WTC11 (cell line): ENCODE results near the gene FGFRL1. TPM values are rescaled to one million over a fixed set of nuclear protein-coding genes. Genes with fewer than 3 reads are reported as not detected.

Experiments used
- ATAC-seq: fragments of 200-7000 bp; cut with Tn5 transposase; 2 replicates; pipeline ENCODE4 v1.10.0; 2021; ENCODE audit warnings: mild to moderate bottlenecking, moderate library complexity
- CTCF ChIA-PET: fragments of 300-600 bp; sonication (Branson Sonifier 250); formaldehyde crosslinking; loops from one replicate; lab custom pipeline; 2021; ENCODE audit warnings: antibody characterized with exemption; lab: Charles Lee
- POLR2A ChIA-PET: fragments of 350-600 bp; sonication (Branson Sonifier 250); formaldehyde crosslinking; loops from one replicate; lab custom pipeline; 2021; ENCODE audit warnings: antibody characterized with exemption; lab: Charles Lee
- DNase-seq: peaks from one replicate; pipeline ENCODE4 v3.0.0; 2021; ENCODE audit warnings: low spot score
- H3K27ac Mint-ChIP-seq: 2 replicates; pipeline ENCODE4 v1.8.0; 2021; ENCODE audit warnings: mixed read lengths
- H3K27me3 Mint-ChIP-seq: 2 replicates; pipeline ENCODE4 v1.8.0; 2021; ENCODE audit warnings: low read depth, mild to moderate bottlenecking, moderate library complexity, mixed read lengths
- H3K36me3 Mint-ChIP-seq: 2 replicates; pipeline ENCODE4 v1.8.0; 2021; ENCODE audit warnings: mixed read lengths
- H3K4me1 Mint-ChIP-seq: 2 replicates; pipeline ENCODE4 v1.8.0; 2022; ENCODE audit warnings: mixed read lengths
- H3K4me3 Mint-ChIP-seq: 2 replicates; pipeline ENCODE4 v1.8.0; 2021; ENCODE audit warnings: mild to moderate bottlenecking, moderate library complexity, mixed read lengths
- H3K9me3 Mint-ChIP-seq: 2 replicates; pipeline ENCODE4 v1.8.0; 2021; ENCODE audit warnings: mixed read lengths
- CBFB ChIP-seq: sonication (generic); formaldehyde crosslinking; IDR thresholded peaks from 2 replicates; pipeline ENCODE4 v1.8.1; 2022; ENCODE audit warnings: mild to moderate bottlenecking, low read depth, missing genetic modification reagents
- E2F4 ChIP-seq: sonication (generic); formaldehyde crosslinking; IDR thresholded peaks from 2 replicates; pipeline ENCODE4 v1.8.1; 2022; ENCODE audit warnings: low read depth, mild to moderate bottlenecking, moderate library complexity, missing genetic modification reagents, borderline replicate concordance
- E2F5 ChIP-seq: sonication (generic); formaldehyde crosslinking; IDR thresholded peaks from 2 replicates; pipeline ENCODE4 v1.8.1; 2022; ENCODE audit warnings: mild to moderate bottlenecking, moderate library complexity, missing genetic modification reagents
- ESRRA ChIP-seq: sonication (generic); formaldehyde crosslinking; IDR thresholded peaks from 2 replicates; pipeline ENCODE4 v1.8.1; 2022; ENCODE audit warnings: mild to moderate bottlenecking, missing genetic modification reagents, borderline replicate concordance
- ETV6 ChIP-seq: sonication (generic); formaldehyde crosslinking; IDR thresholded peaks from 2 replicates; pipeline ENCODE4 v1.8.1; 2022; ENCODE audit warnings: mild to moderate bottlenecking, missing genetic modification reagents
- FOXP1 ChIP-seq: sonication (generic); formaldehyde crosslinking; IDR thresholded peaks from 2 replicates; pipeline ENCODE4 v1.8.0; 2022; ENCODE audit warnings: missing genetic modification reagents, mild to moderate bottlenecking, moderate library complexity, borderline replicate concordance
- MAX ChIP-seq: sonication (generic); formaldehyde crosslinking; IDR thresholded peaks from 2 replicates; pipeline ENCODE4 v1.8.0; 2022; ENCODE audit warnings: mild to moderate bottlenecking, missing genetic modification reagents
- MYBL2 ChIP-seq: sonication (generic); formaldehyde crosslinking; IDR thresholded peaks from 2 replicates; pipeline ENCODE4 v1.8.1; 2023; ENCODE audit warnings: mild to moderate bottlenecking, moderate library complexity, missing genetic modification reagents
- NR1H2 ChIP-seq: sonication (generic); formaldehyde crosslinking; IDR thresholded peaks from 2 replicates; pipeline ENCODE4 v1.9.0; 2021; ENCODE audit warnings: mild to moderate bottlenecking, moderate library complexity, missing genetic modification reagents
- NR2C2 ChIP-seq: sonication (generic); formaldehyde crosslinking; IDR thresholded peaks from 2 replicates; pipeline ENCODE4 v1.8.0; 2022; ENCODE audit warnings: mild to moderate bottlenecking, missing genetic modification reagents
- NR3C1 ChIP-seq: sonication (generic); formaldehyde crosslinking; conservative IDR thresholded peaks from 2 replicates; pipeline ENCODE4 v1.8.1; 2023; ENCODE audit warnings: low read depth, mild to moderate bottlenecking, missing genetic modification reagents
- PRDM15 ChIP-seq: sonication (generic); formaldehyde crosslinking; IDR thresholded peaks from 2 replicates; pipeline ENCODE4 v1.8.0; 2022; ENCODE audit warnings: missing genetic modification reagents
- PRRX2 ChIP-seq: fragments of 250-450 bp; sonication (Bioruptor Pico); IDR thresholded peaks from 2 replicates; pipeline ENCODE4 v1.8.0; 2021; ENCODE audit warnings: mild to moderate bottlenecking
- SMAD3 ChIP-seq: sonication (generic); formaldehyde crosslinking; IDR thresholded peaks from 2 replicates; pipeline ENCODE4 v1.8.0; 2022; ENCODE audit warnings: missing genetic modification reagents, mild to moderate bottlenecking, borderline replicate concordance
- SMAD4 ChIP-seq: sonication (generic); formaldehyde crosslinking; IDR thresholded peaks from 2 replicates; pipeline ENCODE4 v1.8.0; 2022; ENCODE audit warnings: mild to moderate bottlenecking, missing genetic modification reagents
- TCF7 ChIP-seq: sonication (generic); formaldehyde crosslinking; IDR thresholded peaks from 2 replicates; pipeline ENCODE4 v1.8.0; 2022; ENCODE audit warnings: mild to moderate bottlenecking, low read depth, missing genetic modification reagents, moderate library complexity
- TEAD4 ChIP-seq: sonication (generic); formaldehyde crosslinking; IDR thresholded peaks from 2 replicates; pipeline ENCODE4 v1.8.0; 2022; ENCODE audit warnings: mild to moderate bottlenecking, missing genetic modification reagents
- ZNF423 ChIP-seq: fragments of 250-450 bp; sonication (Bioruptor Pico); IDR thresholded peaks from 2 replicates; pipeline ENCODE4 v2.1.2; 2022; ENCODE audit warnings: mild to moderate bottlenecking, moderate library complexity
- ZNF512 ChIP-seq: sonication (generic); formaldehyde crosslinking; IDR thresholded peaks from 2 replicates; pipeline ENCODE4 v1.8.1; 2022; ENCODE audit warnings: missing genetic modification reagents, borderline replicate concordance
- ZNF532 ChIP-seq: fragments of 250-450 bp; sonication (Bioruptor Pico); IDR thresholded peaks from 2 replicates; pipeline ENCODE4 v1.9.0; 2021; ENCODE audit warnings: mild to moderate bottlenecking, borderline replicate concordance
- total RNA-seq: library from RNA; stranded (reverse); gene quantifications from 3 replicates; pipeline ENCODE4 v1.2.3, GENCODE V29; 2021

Gene FGFRL1
- total RNA-seq, 1 experiment from 2014 or later = 25.9 TPM

- no peak for TF ChIP-seq TEAD4 (CRISPR knock-in tag)
- no peak for TF ChIP-seq ZNF512 (CRISPR knock-in tag)
- TF ChIP-seq NR1H2 (CRISPR knock-in tag) = no peak
- TF ChIP-seq SMAD4 (CRISPR knock-in tag) = no peak
- TF ChIP-seq SMAD3 (CRISPR knock-in tag) = no peak
- TF ChIP-seq ZNF423 (CRISPR knock-in tag) = no peak
- no peak for TF ChIP-seq ZNF532 (CRISPR knock-in tag)
- TF ChIP-seq NR3C1 (CRISPR knock-in tag) = no peak
- TF ChIP-seq ESRRA (CRISPR knock-in tag) = no peak
- no peak for TF ChIP-seq TCF7 (CRISPR knock-in tag)
- TF ChIP-seq PRRX2 = no peak
- TF ChIP-seq PRDM15 (CRISPR knock-in tag) = no peak
- TF ChIP-seq NR2C2 (CRISPR knock-in tag) = no peak
- no peak for TF ChIP-seq CBFB (CRISPR knock-in tag)
- TF ChIP-seq E2F4 (CRISPR knock-in tag) = no peak
- no peak for TF ChIP-seq ETV6
- no peak for TF ChIP-seq FOXP1 (CRISPR knock-in tag)
- TF ChIP-seq MAX (CRISPR knock-in tag) = no peak
- TF ChIP-seq MYBL2 (CRISPR knock-in tag) = no peak
- no peak for TF ChIP-seq E2F5 (CRISPR knock-in tag)
- TF ChIP-seq, all 79 proteins: peak for 0
- no peaks in the 10 kb centered on the region for H3K9me3 Mint-ChIP-seq
- POLR2A ChIA-PET = interaction anchor here (0.6 kb wide), 1 partner anchor 1535 kb away, joined by 3 read pairs; no protein-coding TSS in a partner anchor
- no peaks in the 10 kb centered on the region; the same call in 1 of the 2 replicates for H3K27me3 Mint-ChIP-seq
- H3K4me3 Mint-ChIP-seq = no peak overlapping the region
- CTCF ChIA-PET = no interaction called here
- H3K4me1 Mint-ChIP-seq = no peaks in the 10 kb centered on the region
- no peak for DNase-seq
- no peaks in the 10 kb centered on the region for H3K36me3 Mint-ChIP-seq
- H3K27ac Mint-ChIP-seq = no peak overlapping the region
- ATAC-seq = no peak
Observed at GRCh38 chr4:1017706-1018105, 6.3 kb downstream of the FGFRL1 start.
